C1 segment of cervical spinal cord (tissue), 14 donors: ENCODE data around the gene FBXO17.
"Not testable (repeated sequence)": the region's sequence is repeated elsewhere in the genome, so short reads cannot be mapped to it uniquely, and the experiment has no call there.

ENCODE experiments used
- DNase-seq, 14 donors: peaks; one replicate each; lab custom pipeline; 2025; lab: John Stamatoyannopoulos, UW

FBXO17 gene

DNA sequence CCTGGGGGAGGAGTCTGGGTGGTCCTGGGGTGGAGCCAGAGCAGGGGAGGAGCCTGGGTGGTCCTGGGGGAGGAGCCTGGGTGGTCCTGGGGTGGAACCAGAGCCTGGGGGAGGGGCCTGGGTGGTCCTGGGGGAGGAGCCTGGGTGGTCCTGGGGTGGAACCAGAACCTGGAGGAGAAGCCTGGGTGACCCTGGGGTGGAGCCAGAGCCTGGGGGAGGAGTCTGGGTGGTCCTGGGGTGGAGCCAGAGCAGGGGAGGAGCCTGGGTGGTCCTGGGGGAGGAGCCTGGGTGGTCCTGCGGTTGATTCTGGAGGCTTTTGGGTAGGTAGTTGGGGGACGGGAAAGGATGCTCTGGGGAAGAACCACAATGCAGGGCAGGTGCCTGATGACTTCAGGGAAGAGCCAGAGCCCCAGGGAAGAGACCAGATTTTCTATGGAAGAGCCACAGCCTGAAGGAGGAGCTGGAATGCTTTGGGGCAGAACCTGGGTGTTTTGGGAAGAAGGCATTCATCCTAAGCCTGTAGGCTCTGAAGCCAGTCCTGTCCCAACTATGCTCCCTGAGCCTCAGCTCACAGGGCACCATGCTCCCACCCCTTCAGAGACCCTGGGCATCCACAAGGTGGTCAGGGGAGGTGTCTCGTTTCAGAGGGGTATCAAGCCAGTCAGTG lies 29.8 kb downstream of the FBXO17 start:
- DNase-seq: no peak

DNA sequence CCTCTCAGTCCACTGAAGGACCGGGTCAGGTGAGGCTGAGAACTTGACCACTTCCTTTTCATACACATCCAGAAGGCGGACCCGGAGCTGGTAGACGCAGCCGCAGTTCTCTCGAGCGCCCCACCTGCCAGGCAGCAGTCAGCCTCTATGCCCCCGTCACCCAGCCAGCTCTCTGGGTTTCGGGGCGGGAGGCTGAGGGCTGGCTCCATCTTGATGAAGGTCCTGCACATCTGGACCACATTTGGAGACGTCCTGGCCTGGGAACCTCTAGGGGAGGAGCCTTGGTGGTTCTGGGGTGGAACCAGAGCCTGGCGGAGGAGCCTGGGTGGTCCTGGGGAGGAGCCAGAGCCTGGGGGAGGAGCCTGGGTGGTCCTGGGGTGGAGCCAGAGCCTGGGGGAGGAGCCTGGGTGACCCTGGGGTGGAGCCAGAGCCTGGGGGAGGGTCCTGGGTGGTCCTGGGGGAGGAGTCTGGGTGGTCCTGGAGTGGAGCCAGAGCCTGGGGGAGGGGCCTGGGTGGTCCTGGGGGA lies 30.5 kb downstream of the FBXO17 start:
- no peak for DNase-seq

DNA sequence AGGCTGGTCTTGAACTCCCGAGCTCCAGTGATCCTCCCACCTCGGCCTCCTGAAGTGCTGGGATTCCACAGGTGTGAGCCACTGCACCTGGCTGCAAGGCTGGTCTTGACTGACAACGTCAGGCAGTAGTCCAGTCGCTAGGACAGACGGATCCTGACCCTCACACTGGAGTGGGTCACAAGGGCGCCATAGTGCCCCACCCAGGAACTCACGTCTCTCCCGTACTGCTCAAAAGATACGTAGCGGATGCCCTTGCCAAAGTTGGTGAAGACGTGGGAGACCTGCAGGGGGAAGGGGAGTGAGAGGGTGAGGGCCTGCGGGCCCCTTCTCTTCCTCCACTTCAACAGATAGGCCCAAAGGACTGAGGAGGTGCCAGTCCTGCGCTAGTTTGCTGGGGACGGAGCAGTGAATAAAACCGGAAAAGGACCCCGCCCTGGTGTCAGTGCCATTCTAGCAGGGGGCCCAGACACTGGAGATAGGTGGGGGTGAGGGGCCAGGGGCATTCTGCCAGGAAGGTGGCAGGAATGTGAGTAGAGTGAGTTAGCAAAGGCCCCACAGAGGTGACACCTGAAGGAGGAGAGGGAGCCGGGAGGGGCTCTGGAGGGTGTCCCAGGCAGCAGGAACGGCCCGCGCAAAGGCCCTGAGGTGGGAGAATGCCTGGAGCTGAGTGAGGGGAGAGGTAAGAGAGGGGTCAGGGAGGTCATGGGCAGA lies 32.9 kb downstream of the FBXO17 start:
- no peak for DNase-seq

DNA sequence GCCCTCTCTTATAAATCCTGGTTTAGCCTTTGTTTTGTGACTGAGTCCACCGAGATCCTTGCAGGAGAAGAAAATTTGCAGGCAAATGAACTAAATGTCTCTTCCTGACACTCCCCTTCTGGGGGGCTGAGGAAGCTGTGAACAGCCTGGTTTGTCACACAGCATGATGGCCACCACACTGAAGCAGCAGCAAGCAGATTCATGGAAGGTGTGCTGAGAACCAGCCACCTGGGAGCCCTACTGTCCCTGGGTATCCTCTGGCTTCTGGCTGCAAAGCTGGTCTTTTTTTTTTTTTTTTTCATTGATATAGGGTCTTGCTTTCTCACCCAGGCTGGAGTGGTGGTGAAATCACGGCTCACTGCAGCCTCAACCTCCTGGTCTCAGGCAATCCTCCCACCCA lies 33.6 kb downstream of the FBXO17 start:
- DNase-seq: no peak

DNA sequence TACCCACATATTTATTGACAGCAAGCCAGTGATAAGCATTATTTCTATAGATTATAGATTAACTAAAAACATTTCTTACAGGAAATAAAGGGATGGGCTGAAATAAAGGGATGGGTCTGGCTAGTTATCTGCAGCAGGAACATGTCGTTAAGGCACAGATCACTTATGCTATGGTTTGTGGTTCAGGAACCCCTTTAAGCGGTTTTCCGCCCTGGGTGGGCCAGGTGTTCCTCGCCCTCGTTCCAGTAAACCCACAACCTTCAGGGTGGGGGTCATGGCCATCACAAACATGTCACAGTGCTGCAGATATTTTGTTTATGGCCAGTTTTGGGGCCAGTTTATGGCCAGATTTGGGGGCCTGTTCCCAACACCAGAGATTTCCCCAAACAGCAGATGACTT lies 34.1 kb downstream of the FBXO17 start:
- DNase-seq: not testable (repeated sequence)

DNA sequence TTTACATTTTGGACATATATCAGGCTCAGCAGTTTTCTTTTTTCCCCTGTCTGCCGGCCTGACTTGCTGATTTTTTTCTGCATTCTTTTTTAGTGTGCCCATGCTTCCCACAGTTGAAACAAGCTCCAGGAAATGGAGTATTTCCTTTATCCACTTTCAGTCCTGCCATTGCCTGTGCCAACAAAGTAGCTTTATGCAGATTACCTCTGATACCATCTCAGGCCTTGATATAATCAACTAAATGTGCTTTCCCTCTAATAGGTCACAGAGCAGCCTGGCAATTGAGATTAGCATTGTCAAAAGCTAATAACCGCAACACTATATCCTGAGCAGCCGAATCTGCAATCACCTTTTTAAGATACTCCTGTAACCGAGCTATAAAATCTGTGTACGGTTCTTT lies 35.6 kb downstream of the FBXO17 start:
- DNase-seq: no peak

DNA sequence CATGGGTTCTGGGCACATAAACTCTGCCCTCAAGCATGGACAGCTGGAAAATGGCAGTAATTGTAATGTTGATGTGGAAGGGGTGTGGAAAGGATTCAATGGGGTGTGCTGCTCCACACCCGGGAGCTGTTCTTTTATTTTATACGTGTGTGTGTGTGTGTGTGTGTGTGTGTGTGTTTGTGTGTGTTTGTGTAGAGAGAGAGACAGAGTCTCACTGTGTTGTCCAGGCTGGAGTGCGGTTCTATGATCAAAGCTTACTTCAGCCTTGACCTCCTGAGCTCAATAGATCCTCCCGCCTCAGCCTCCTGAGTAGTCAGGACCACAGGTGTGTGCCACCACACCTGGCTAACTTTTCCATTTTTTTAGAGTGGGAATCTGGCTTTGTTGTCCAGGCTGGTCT lies 42.0 kb downstream of the FBXO17 start:
- no peak for DNase-seq

DNA sequence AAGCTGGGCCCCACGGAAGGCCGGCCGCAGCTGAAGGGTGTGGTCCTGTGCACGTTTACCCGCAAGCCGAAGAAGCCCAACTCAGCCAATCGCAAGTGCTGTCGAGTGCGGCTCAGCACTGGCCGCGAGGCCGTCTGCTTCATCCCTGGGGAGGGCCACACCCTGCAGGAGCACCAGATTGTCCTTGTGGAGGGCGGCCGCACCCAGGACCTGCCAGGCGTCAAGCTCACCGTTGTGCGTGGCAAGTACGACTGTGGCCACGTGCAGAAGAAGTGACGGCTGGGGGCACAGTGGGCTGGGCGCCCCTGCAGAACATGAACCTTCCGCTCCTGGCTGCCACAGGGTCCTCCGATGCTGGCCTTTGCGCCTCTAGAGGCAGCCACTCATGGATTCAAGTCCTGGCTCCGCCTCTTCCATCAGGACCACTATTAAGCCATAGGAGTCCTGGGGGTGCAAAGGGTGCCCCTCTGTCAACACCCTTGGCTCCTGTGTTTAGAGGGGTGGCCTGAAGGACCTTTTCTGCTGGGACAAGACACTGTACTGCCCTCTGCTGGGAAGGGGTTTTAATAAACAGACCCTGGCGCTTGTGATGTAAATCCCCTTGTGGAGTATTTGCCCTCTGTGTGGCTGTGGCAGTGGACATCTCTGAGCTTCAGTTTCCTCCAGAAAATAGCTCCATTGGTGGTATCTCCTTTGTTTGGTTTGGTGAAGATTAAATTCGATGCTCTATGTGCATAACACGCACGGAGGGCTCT lies 42.9 kb downstream of the FBXO17 start:
- no peak for DNase-seq

DNA sequence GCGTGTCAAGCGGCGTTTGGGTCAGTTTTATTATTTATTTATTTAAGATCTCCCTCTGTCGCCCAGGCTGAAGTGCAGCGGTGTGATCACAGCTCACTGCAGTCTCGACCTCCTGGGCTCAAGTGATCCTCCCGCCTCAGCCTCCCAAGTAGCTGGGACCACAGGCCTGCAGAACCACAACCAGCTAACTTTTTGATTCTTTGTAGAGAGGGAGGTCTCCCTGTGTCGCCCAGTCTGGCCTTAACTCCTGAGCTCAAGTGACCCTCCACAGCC lies 44.1 kb downstream of the FBXO17 start:
- no peak for DNase-seq

DNA sequence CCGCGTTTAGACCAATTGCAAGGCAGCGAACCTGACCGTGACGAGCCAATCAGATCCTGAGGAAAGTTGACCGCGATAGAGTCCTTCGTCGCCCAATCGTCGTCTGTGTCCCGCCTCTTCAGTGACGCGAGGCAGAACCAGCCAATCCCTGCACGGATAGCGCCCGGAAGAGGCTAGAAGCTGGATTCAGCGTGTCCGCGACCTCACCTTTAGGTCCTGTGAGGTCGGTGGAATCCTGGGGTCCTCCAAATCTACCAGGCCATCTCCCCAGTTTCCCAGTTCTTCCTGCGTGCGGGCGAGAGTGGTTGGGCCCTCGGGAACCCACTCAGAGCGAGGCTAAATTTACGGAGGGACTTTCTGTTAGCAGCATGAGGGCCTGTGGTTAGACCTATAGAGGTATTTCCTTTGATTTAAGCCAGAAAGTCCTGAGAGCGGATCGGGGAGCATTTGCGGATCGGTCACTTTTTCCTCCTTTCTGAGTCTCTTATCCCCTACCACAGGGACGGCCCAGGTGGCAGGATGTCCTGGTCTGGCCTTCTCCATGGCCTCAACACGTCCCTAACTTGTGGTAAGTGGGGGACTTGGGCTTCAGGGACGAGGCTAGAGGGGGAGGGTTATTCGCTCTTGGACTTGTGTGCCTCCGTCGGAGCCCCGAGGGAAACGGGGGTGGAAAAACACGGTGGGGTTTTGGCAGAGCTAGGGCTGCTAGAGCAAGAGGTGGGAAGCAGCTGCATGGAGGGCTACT lies 44.6 kb downstream of the FBXO17 start, which contains the start of gene MRPS12:
MRPS12 (plus strand) TSS at position 169 of the 745 bp plus-strand sequence; CDS start at position 520, 351 bp downstream.
- peak in 9 of 14 donors; percentile 88 to 100 (median 98) for DNase-seq

DNA sequence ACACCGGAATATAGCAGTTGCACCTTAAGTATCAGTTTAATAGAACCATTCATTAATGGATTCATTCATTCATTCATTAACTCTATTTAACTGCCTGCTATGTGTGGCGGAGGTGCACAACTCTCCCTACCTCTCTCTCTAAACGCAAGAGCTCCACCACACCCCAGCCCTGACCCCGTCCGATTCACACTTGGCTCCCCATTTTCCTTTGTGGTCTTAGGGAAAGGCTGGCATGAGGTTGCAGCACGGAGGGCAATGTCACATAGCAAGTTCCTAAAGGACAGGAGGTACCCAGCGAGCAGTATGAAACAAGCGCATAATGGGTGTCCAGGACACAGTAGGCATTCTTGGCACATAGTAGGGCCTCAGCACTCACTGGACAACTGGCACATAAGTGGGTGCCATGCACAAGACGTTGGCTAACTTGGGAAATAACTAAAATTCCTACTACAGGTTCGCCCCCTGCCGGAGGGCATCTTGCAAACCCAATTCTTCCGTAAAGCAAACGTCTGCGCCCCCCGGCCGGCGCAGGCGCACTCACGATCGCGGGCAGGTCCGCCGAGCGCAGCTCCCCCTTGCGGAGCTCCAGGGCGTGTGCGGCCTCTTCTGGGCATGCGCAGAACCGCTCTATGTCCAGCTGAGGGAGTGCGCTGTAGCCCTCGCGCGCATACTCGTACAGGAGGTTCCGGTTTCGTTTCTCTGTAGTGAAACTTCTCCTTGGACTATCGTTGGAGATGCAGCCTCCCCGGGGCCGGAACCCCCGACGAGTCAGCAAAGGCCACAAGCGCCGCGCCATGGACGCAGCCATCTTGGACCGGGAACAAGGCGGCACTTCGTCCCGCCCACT lies 45.4 kb downstream of the FBXO17 start, which contains the start of gene SARS2:
SARS2 (minus strand) TSS at position 835 of the 847 bp plus-strand sequence; CDS start at position 808, 27 bp downstream.
- peak; percentile 88 to 100 (median 98) for DNase-seq

DNA sequence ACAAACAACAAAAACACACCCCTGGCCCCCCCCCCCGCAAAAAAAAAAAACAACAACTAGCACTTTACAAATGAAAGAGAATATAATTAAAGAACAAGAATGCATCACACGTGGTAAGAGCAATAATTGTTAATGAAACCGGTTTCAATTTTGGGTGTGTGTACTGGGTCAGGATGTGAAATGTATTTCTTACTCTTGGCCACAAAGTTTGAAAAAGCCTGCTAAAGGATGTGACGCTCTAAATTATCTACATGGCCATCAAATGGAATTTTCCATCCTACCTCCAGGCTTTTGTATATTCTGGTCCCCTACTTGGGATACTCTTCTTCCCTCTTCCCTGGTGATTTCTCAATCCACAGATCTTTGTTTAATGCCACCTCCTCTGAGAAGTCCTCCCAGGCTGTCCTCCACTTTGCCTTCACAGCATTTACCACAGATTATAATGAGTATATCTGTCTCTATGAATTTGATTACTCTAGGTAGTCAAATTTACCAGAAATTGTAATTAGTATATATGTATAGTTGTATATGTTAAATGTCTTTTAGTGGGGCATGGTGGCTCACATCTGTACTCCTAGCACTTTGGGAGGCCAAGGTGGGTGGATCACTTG lies 47.0 kb downstream of the FBXO17 start:
- no peak for DNase-seq

DNA sequence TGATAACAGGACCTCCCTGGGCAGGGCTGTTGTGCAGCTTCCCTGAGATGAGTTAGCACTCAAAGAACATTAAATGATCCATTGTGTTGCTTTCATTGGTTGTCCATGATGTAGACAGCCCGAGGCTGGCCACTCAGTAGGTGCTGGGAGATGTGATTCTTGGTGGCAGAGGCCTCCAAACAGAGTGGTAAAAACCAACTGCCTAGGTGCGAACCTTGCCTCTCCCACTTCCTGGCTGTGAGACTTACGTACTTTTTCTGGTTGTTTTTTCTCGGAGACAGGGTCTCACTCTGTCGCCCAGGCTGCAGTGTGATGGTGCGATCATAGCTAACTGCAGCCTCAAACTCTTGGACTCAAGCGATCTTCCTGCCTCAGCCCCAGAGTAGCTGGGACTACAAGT lies 51.2 kb downstream of the FBXO17 start:
- DNase-seq: no peak

DNA sequence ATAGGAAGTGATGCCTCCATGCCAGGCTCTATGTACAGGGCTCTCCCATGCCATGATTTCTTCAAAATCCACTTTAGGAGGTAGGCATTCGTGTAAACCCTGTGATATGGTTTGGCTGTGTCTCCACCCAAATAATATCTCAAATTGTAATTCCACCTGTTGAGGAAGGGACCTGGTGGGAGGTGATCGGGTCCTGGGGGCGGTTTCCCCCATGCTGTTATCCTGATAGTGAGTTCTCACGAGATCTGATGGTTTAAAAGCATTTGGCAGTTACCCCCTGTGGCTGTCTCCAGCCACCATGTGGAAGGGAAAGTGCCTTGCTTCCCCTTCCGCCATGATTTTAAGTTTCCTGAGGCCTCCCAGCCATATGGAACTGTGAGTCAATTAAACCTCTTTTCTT lies 53.1 kb downstream of the FBXO17 start:
- DNase-seq: no peak

DNA sequence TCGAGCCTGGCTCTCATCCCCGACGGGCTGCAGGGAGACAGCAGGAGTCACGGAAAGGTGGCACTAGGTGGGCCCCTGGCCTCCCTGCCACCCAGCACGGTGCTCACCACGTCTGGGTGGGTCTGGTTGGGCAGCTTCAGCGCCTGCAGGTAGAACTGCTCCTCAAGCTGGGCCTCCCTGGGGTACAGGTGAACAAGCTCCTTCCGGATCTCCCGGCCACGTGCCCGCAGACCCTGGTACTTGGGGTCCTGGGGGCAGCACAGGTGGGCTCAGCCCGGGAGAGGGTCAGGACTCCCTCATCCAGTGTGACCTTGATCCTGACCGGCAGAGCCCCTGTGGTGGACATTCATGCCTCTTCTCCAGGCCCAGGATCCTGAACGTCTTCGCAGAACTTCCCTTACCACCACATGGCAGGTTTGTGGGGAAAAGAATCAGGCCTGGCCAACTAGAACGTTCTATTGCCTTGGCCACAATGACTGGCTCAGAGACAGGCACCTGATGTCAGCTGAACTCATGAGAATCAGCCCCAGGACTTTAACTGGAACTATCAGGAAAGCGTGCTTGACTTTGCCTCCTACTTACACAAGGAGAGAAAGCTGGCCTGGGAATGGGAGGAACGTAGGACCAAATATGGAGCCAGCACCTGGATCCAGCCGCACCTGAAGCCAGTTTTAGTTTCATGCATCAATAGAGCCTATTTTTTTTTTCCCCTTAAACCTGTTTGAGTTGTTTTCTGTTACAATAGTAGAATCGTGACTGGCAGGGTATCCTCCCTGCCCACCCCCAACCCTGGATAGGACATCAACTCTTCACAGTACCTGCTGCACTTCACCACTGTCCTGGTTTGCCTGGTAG lies 53.9 kb downstream of the FBXO17 start:
- no peak for DNase-seq

DNA sequence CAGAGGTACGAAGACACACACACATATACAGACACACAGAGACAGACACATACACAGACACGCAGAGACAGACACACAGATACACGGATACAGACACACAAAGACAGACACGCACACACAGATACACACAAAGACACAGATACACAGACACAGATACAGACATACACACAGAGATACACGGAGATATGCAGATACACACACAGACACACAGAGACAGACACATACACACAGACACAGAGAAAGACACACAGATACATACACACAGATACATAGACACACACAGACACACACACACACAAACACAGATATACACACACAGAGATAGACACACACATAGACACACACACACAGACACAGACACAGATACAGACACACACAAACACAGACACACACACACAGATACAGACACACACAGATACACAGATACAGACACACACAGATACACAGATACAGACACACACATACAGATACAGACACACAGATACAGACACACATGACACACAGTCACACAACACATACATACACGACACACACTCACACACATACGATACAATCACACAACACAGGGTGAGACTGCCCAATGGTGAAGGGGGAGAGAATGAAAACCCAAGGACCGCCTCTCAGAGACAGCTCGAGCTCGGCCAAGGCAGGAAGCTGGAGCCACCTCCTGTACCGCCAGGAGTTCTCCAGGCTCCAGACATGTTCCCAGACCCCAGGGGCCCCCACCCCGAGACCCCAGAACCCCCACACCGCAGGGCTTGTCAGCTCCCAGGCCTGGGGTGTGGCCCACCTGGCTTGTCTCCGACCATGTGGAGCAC lies 54.7 kb downstream of the FBXO17 start:
- DNase-seq: no peak

DNA sequence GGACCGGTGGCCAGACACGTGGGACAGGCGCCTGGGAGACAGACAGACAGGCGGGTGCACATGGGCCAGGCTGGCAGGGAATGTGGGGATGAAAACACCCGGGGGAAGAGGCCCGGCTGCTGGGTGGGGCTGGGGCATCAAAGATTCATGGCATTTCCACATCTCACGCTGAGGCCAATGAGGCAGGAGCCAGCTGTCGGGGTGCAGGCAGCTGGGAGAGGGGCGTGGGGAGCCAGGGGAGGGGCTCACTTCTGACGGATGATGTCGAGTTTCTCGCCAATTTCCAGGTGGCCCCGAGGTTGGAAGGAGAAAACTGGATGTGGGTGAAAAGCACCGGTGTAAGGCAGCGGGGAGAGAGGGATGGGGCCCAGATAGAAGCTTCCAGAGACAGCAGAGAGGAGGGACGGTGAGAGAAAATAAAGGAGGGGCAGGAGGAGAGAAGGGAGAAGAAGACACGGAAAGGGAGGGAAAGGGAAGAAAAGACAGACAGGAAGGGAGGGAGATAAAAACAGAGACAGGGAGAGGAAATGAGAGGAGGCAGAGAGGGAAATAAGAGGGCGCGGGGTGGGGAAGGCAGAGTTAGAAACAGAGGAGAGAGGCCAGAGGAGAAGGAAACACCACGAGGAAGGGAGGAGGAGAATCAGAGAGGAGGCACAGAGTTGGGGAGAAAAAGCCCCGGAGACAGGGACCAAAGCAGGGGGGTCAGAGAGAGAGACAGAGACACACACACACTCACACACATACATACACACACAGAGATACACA lies 55.5 kb downstream of the FBXO17 start:
- DNase-seq: no peak

DNA sequence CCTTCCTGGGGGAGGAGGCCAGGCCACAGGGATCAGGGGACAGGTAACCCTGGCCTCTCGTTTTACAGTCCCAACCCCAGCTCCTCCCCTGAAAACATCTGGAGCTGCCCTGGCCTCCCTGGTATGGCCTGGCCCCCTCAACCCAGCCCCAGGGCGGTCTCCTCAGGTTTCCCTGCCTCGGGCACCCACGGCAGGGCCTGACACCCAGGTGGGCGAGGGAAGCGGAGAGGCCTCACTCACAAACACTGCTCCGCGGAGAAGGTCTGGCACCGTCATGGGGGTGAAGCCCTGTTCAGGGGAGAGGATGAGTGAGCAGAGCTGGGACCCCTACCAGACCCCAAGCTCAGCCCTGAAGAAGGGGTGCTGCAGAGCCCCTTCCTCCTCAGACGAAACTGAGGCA lies 57.0 kb downstream of the FBXO17 start:
- DNase-seq: no peak
